Activated naive CD8-positive, alpha-beta T cell treated with anti-CD3 and anti-CD28 coated beads, Interleukin-2, amount 10 ng/mL, durations not matched to agents 7 days and 5 days (primary cell): ENCODE results near the gene PA2G4. TPM values are rescaled to one million over a fixed set of nuclear protein-coding genes. Genes with fewer than 3 reads are reported as not detected.
"Not testable (repeated sequence)": the region's sequence is repeated elsewhere in the genome, so short reads cannot be mapped to it uniquely, and the experiment has no call there.

Experiments
- ATAC-seq: fragments of 150-1000 bp; cut with Tn5 transposase; one replicate; pipeline ENCODE4 v1.10.0; 2021; ENCODE audit warnings: low read depth, moderate library complexity
- POLR2A ChIA-PET: fragments of 350-600 bp; sonication (Branson Sonifier 250); formaldehyde crosslinking; loops from one replicate; lab custom pipeline; 2021; ENCODE audit warnings: antibody characterized with exemption; lab: Charles Lee
- DNase-seq: peaks from one replicate; pipeline ENCODE4 v3.0.0; 2021
- H3K27ac Mint-ChIP-seq: one replicate; pipeline ENCODE4 v1.8.0; 2022; ENCODE audit warnings: mild to moderate bottlenecking, mixed read lengths
- H3K27me3 Mint-ChIP-seq: one replicate; pipeline ENCODE4 v1.8.0; 2022; ENCODE audit warnings: mild to moderate bottlenecking, moderate library complexity, mixed read lengths
- H3K36me3 Mint-ChIP-seq: one replicate; pipeline ENCODE4 v1.8.0; 2021; ENCODE audit warnings: mild to moderate bottlenecking, mixed read lengths
- H3K4me1 Mint-ChIP-seq: one replicate; pipeline ENCODE4 v1.8.0; 2021; ENCODE audit warnings: mixed read lengths
- H3K4me3 Mint-ChIP-seq: one replicate; pipeline ENCODE4 v1.8.0; 2022; ENCODE audit warnings: mild to moderate bottlenecking, moderate library complexity, mixed read lengths
- H3K9me3 Mint-ChIP-seq: one replicate; pipeline ENCODE4 v1.8.0; 2021; ENCODE audit warnings: mixed read lengths
- total RNA-seq, 2 experiments: library from RNA; stranded (reverse); gene quantifications; one replicate each; pipeline ENCODE4 v1.2.3, GENCODE V29; 2021

PA2G4 gene
- total RNA-seq, 2 experiments from 2014 or later = 226 to 227 TPM

GRCh38 chr12:56152132-56152755, 47.9 kb downstream of the PA2G4 start, which contains the start of gene MYL6B:
TSS of gene MYL6B (plus strand) at chr12:56152587. CDS start at chr12:56153919, 1,332 bp downstream.
- ATAC-seq (peak; percentile 90), DNase-seq (peak; percentile 93)
- peak within 1 kb of the TSS; percentile 100 for H3K27ac Mint-ChIP-seq
- H3K4me1 Mint-ChIP-seq = peaks cover 33% of the 10 kb centered on the region
- peak within 1 kb of the TSS; percentile 95 for H3K4me3 Mint-ChIP-seq
- H3K36me3 Mint-ChIP-seq = peaks cover 15% of the 10 kb centered on the region
- POLR2A ChIA-PET = interaction anchor here (0.8 to 4.7 kb wide), 13 partner anchors 9 to 225 kb away, joined by 3 to 67 read pairs (median 7); partner anchors contain the start of genes ESYT1, MYL6, PA2G4 and PYM1
- H3K27me3 Mint-ChIP-seq = no peaks in the 10 kb centered on the region
- no peaks in the 10 kb centered on the region for H3K9me3 Mint-ChIP-seq

DNA sequence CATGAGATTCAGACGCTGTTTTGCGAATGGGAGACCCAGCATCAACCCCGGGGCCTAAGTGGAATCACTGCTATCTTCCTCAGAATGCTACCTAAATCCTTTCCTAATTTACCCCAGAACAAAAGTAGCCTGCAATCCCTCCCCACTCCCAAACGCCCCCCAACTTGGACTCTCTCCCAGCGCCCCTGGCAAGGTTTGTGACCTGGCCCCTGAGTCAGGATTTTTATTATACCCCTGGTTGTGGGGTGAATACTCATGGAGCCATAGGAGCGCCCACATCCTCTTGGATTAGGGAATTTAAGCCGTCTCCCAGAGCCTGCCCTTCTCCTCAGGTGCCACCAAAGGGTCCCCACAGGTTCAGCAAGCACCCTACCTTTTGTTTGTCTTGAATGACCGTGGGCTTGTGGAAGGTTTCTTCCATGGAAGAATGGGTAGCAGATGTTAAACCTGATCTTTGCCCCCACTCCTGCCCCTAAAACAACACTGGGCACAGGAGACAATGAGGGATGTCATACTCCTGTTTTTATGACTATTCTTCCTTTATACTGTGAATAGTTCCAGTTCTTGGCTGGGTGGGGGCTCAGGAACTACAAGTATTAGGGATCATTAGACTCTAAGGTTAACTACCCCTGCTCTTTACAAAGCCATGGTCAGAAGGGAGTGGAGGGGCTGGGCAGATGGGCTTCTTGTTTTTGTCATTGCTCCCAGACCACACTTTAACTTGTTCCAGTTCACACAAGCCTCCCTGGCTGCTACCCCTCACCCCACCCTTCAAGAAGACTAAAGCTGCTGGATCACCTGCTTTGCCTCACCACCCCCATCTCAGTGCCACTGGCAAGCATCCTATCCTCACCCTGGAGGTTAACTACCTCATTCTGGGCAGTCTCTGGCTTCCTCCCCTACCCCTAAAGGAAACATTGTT, 48.7 kb downstream of the PA2G4 start:
- Mint-ChIP-seq H3K4me1 (peaks cover 36% of the 10 kb centered on the region), H3K27me3 (no peaks in the 10 kb centered on the region), H3K27ac (peak overlapping the region; percentile 100), H3K4me3 (peak overlapping the region; percentile 95), H3K9me3 (no peaks in the 10 kb centered on the region), H3K36me3 (peaks cover 17% of the 10 kb centered on the region)
- POLR2A ChIA-PET = interaction anchor here (1.0 to 4.2 kb wide), 3 partner anchors 10 to 35 kb away, joined by 3 to 67 read pairs (median 8); partner anchors contain the start of genes ESYT1 and ZC3H10
- DNase-seq (no peak), ATAC-seq (no peak)

- POLR2A ChIA-PET = interaction anchor here (1.0 to 1.3 kb wide), 3 partner anchors 10 to 26 kb away, joined by 3 to 5 read pairs (median 4); partner anchors contain the start of gene ESYT1
- H3K27me3 Mint-ChIP-seq = no peaks in the 10 kb centered on the region
- peak overlapping the region; percentile 95 for H3K4me3 Mint-ChIP-seq
- DNase-seq (no peak), ATAC-seq (no peak)
- H3K36me3 Mint-ChIP-seq = peaks cover 19% of the 10 kb centered on the region
- H3K4me1 Mint-ChIP-seq = peaks cover 36% of the 10 kb centered on the region
- peak overlapping the region; percentile 100 for H3K27ac Mint-ChIP-seq
- H3K9me3 Mint-ChIP-seq = no peaks in the 10 kb centered on the region
These were observed 49.3 kb downstream of the PA2G4 start for GRCh38 chr12:56153678-56154065.

DNA sequence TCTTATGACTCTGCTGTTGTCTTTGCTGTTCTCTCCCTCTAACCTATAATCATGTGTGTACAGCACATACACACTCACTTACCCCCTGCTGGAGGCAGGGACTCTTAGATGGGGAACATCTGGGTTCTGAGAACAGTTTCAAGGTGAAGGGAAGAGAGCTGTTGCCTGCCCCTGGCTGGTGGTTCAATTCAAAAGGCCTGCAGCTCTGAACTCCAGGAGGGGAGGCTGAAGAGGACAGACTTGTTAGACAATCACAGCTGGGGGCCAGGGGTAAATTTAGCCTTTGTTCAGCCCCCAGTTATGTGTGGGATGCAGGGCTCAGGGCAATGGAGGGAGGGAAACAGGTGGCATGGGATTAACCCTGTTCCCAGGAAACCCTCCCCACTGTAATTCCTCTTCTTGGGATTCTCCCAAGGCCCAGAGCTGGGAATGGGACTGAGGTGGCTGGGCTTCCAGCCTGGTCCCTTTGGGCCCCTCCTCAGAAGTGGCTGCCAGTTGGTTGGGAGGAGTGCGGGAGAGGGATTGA, 50.0 kb downstream of the PA2G4 start:
- DNase-seq (no peak), ATAC-seq (no peak)
- Mint-ChIP-seq H3K4me3 (no peak overlapping the region), H3K4me1 (peaks cover 38% of the 10 kb centered on the region), H3K27ac (peak overlapping the region; percentile 23), H3K36me3 (peaks cover 25% of the 10 kb centered on the region), H3K27me3 (no peaks in the 10 kb centered on the region), H3K9me3 (no peaks in the 10 kb centered on the region)
- POLR2A ChIA-PET = interaction anchor here (1.0 to 1.3 kb wide), 3 partner anchors 9 to 26 kb away, joined by 3 to 5 read pairs (median 4); partner anchors contain the start of gene ESYT1

GRCh38 chr12:56154818-56155217, 50.5 kb downstream of the PA2G4 start:
- H3K27me3 Mint-ChIP-seq = no peaks in the 10 kb centered on the region
- POLR2A ChIA-PET = interaction anchor here (0.6 to 1.3 kb wide), 4 partner anchors 11 to 54 kb away, joined by 3 to 12 read pairs (median 4); partner anchors contain the start of gene ESYT1
- H3K9me3 Mint-ChIP-seq = no peaks in the 10 kb centered on the region
- no peak overlapping the region for H3K4me3 Mint-ChIP-seq
- H3K36me3 Mint-ChIP-seq = peaks cover 25% of the 10 kb centered on the region
- H3K4me1 Mint-ChIP-seq = peaks cover 41% of the 10 kb centered on the region
- ATAC-seq (no peak), DNase-seq (no peak)
- peak overlapping the region; percentile 18 for H3K27ac Mint-ChIP-seq

- no peaks in the 10 kb centered on the region for H3K27me3 Mint-ChIP-seq
- no peak for DNase-seq
- peaks cover 43% of the 10 kb centered on the region for H3K4me1 Mint-ChIP-seq
- H3K4me3 Mint-ChIP-seq = no peak overlapping the region
- peaks cover 30% of the 10 kb centered on the region for H3K36me3 Mint-ChIP-seq
- POLR2A ChIA-PET = interaction anchor here (0.6 to 1.3 kb wide), 3 partner anchors 10 to 55 kb away, joined by 3 to 12 read pairs (median 4); partner anchors contain the start of gene ESYT1
- no peaks in the 10 kb centered on the region for H3K9me3 Mint-ChIP-seq
- H3K27ac Mint-ChIP-seq = peak overlapping the region; percentile 37
- ATAC-seq = no peak
These were observed 51.0 kb downstream of the PA2G4 start for GRCh38 chr12:56155256-56155845.

GRCh38 chr12:56156464-56157200, 52.3 kb downstream of the PA2G4 start:
- Mint-ChIP-seq H3K27ac (peak overlapping the region; percentile 97), H3K4me1 (peaks cover 41% of the 10 kb centered on the region), H3K4me3 (peak overlapping the region; percentile 96), H3K36me3 (peaks cover 34% of the 10 kb centered on the region)
- not testable (repeated sequence) for H3K9me3 Mint-ChIP-seq, H3K27me3 Mint-ChIP-seq, DNase-seq, ATAC-seq
- POLR2A ChIA-PET = interaction anchor here (0.7 to 1.4 kb wide), 9 partner anchors 11 to 523 kb away, joined by 3 to 7 read pairs (median 3); partner anchors contain the start of genes ESYT1 and ZC3H10

- no peaks in the 10 kb centered on the region for H3K9me3 Mint-ChIP-seq
- H3K27me3 Mint-ChIP-seq = no peaks in the 10 kb centered on the region
- POLR2A ChIA-PET = interaction anchor here (0.7 to 9.1 kb wide), 12 partner anchors 12 to 184 kb away, joined by 3 to 145 read pairs (median 4); partner anchors contain the start of genes ESYT1, RAB5B, SMARCC2 and ZC3H10
- H3K27ac Mint-ChIP-seq = peak overlapping the region; percentile 97
- DNase-seq (peak; percentile 71), ATAC-seq (peak; percentile 37)
- H3K36me3 Mint-ChIP-seq = peaks cover 36% of the 10 kb centered on the region
- H3K4me3 Mint-ChIP-seq = peak overlapping the region; percentile 96
- peaks cover 40% of the 10 kb centered on the region for H3K4me1 Mint-ChIP-seq
These were observed 53.1 kb downstream of the PA2G4 start for GRCh38 chr12:56157201-56158028.

DNA sequence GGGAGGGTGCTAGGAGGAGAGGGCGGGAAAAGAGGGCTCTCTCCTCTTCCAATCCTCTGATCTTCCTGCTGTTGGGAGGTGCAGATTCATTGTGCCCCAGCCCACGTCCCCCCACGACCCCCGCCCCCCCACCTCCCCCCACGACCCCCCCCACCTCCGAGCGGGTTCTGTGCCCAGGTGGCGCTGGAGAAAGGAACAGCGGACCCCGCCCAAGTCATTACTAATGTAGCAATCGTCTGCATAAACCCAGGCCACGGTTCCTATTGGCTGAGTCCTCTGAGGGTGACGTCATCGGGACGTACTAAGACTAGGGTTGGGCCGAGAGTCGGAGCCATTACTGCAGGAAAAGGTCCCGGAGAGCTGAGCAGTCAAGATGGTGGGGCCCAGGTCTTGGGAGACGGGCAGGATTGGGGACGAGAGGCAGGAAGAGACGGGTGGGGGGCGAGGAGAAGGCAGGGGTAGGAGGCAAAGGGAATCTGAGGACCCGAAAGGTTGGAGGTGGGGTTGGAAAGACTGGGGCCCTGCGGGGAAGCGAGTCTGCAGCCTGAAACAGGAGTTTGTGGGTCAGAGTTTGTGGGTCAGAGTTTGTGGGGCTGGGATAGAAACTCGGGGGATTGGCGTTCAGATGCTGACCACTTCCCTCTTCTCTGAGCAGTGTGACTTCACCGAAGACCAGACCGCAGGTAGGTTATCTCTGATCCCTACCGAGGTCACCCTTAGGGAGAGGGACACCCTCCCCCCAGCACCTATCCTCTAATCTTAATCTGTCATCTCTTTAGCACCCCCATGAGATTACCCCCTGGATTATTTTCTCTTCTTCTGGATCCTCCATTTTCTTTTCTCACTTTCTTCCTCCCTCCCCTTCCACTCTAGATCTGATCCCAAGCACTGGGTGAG, 53.9 kb downstream of the PA2G4 start, which contains the start of gene MYL6:
Gene MYL6, plus strand, starts transcription at position 331 of the 897 bp plus-strand sequence. Its CDS starts 43 bp downstream, at position 374.
- Mint-ChIP-seq H3K27ac (peak within 1 kb of the TSS; percentile 97), H3K27me3 (no peaks in the 10 kb centered on the region), H3K9me3 (no peaks in the 10 kb centered on the region), H3K4me1 (peaks cover 38% of the 10 kb centered on the region), H3K4me3 (peak within 1 kb of the TSS; percentile 96), H3K36me3 (peaks cover 41% of the 10 kb centered on the region)
- ATAC-seq (peak; percentile 82), DNase-seq (peak; percentile 81)
- POLR2A ChIA-PET = interaction anchor here (0.6 to 9.1 kb wide), 15 partner anchors 8 to 429 kb away, joined by 3 to 145 read pairs (median 4); partner anchors contain the start of genes CD63, CNPY2, ESYT1 and MYL6B

- peak overlapping the region; percentile 97 for H3K27ac Mint-ChIP-seq
- peak overlapping the region; percentile 96 for H3K4me3 Mint-ChIP-seq
- H3K27me3 Mint-ChIP-seq = no peaks in the 10 kb centered on the region
- peak; percentile 6 for ATAC-seq
- H3K9me3 Mint-ChIP-seq = no peaks in the 10 kb centered on the region
- peaks cover 35% of the 10 kb centered on the region for H3K4me1 Mint-ChIP-seq
- H3K36me3 Mint-ChIP-seq = peaks cover 47% of the 10 kb centered on the region
- POLR2A ChIA-PET = interaction anchor here (0.6 to 9.1 kb wide), 14 partner anchors 9 to 430 kb away, joined by 3 to 145 read pairs (median 4); partner anchors contain the start of genes CD63, CNPY2, ESYT1 and MYL6B
- peak; percentile 48 for DNase-seq
These were observed 54.6 kb downstream of the PA2G4 start for GRCh38 chr12:56158926-56159461.
